ENCODE data around the gene TBX5.

The TBX5 gene

DNA sequence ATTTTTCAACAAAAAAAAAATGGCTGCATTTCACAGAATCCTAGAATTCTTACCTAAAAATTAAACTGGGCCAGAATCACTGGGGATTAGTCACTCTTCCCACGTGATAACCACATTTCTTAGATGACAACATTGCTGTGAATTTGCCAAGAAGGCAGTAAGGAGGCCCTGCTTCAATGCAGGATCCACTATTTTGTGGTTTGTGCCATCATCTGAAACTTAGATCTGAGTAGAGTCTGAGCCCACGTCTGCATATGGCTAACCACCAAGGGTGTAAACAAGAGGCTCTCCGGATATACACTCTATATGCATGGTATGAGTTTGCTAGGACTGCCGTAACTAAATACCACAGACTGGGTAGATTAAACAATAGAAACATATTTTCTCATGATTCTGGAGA, 24.4 kb upstream of the TBX5 start:
- no peak for DNase-seq (ENCODE audit: low read depth in 2 of 2)

DNA sequence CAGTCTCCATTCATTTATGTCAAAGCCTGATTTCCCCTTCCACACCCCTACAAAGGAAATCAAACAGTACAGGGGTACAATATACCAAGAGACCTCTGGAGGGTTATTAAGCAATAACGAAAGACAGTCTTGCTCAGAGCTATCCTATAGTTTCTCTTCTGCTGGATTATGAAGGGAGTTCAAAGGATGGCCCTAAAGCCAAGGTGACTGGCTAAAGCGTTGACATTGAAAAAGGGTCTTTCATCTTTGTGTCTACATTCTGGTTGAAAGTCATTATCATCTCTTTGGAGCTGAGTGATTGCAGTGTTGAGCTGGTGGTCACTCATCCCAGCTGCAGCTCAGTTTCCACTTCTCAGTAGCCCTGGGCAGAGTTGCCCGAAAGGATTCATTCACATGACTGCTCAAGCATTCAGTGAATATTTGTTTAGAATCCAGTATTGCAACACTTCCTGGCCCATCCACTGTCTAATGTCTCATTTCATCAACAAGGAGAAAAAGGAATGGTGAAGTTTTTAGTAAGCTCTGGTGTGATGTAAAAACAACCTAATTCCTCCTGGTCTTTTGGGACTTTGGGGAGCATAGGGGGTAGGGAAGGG, 19.2 kb upstream of the TBX5 start:
- DNase-seq (ENCODE audit: low read depth in 2 of 2): no peak

DNA sequence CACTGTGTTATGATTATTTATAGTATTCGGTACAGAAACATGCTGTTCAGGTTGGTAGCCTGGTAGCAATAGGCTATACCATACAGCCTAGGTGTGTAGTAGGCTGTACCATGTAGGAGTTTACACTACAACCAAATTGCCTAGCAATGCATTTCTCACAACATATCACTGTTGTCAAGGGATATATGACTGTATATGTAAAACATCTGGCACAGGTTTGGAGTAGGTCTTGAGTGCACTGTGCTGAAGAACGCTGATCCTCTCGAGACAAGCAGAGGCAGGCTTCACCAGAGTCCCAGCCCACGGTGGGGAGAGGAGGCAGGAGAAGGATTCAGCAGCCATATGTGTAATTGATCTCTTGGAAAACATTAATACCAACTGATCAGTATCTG, 15.0 kb upstream of the TBX5 start:
- no peak for DNase-seq (ENCODE audit: low read depth in 2 of 2)

DNA sequence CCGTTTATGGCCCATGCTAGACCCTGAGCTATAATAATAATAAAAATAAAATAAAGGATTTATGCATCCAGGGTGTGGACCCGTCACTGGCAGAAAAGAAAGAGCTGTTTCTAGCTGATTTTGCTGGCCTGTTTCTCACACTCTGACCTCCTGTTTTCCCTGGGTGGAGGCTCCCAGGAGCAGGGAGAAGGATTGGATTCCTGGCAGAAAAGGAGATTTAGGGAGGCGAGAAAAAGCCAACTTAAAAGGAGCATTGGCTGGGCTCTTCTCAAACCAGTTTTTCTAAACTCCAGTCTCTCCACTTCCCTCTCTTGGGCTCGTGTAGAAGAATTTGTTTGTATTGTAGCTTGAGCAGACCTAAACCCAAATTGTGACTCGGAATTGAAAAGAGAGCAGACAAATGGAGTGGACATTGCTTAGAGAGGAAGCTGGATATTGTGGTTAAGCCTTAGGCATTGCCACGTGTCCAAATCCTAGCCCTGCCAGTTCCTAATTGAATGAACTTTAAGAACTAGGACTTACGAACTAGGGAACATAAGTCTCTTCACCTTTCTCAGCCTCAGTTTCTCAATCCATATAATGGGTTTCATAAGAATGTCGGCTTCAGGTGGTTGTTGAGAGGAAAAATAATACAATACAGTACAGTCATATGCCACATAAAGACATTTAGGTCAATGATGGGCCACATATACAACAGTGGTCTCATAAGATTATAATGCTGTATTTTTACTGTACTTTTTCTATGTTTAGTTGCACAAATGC, 14.4 kb upstream of the TBX5 start:
- DNase-seq (ENCODE audit: low read depth in 2 of 2): no peak

DNA sequence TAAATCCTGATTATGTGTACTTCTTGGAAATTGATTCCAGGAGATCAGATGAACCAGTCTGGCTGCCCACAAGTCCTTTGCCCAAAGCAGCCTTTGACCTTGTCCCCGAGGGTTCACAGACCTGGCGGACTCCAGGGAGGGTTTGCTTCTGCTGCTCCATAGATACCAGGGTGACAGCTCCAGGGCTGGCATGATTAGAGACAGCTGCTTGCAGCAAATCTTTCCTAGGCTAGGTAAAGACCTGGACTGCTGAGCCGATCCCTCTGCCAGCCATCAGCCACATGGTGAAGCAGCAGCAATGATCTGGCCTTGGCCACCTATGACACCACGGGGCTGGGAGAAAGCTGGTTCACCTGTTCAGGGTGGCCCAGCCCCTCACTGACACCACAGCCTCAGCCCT, 10.1 kb upstream of the TBX5 start:
- DNase-seq (ENCODE audit: low read depth in 2 of 2): no peak

DNA sequence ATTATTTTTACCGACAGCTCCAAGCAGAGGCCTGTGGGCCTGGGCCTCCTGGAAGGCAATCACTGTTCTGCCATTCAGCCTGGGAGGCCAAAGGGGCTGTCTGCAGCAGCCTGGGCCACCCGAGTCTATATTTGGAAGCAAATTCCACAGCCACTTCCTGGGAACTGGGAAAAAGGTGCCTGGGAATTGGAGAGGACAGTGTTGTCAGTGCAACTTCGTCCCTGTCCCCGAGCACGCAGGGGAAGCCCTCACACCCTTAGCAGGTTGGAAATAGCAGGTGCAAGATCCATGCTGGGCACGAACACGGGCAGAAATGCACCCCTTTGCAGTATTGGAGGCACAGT, 9.6 kb upstream of the TBX5 start:
- no peak for DNase-seq (ENCODE audit: low read depth in 2 of 2)

DNA sequence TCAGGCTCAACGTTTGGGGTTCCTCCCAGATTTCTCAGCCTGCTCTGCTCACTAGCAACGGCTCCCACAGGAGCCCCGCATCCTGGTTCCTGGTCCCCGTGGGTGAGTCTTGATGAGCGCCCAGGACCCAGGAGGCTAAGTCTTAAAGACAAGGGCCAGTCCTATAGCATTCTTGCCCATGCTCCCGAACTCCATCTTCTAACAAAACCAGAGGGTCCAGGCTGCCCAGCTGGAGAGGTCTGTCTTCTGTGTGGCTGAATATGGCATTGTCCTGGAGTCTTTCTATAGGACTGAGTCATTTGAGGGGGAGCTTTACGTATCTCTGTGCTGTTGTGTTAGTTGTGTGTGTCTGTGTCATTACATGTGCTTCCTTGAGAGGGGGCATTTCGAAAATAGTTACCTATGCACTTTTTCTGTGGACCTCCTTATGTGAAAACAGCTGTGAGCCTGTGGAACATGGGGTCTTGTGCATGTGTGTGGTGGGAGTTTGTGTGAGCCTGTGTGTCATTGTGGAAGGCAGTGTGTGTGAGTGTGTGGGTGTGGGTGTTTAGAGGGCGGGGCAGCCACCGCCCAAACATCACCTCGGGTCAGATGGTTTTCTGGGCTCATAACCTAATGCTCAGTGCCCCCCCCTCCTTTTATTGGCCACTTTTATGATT, 9.1 kb upstream of the TBX5 start:
- no peak for DNase-seq (ENCODE audit: low read depth in 2 of 2)

DNA sequence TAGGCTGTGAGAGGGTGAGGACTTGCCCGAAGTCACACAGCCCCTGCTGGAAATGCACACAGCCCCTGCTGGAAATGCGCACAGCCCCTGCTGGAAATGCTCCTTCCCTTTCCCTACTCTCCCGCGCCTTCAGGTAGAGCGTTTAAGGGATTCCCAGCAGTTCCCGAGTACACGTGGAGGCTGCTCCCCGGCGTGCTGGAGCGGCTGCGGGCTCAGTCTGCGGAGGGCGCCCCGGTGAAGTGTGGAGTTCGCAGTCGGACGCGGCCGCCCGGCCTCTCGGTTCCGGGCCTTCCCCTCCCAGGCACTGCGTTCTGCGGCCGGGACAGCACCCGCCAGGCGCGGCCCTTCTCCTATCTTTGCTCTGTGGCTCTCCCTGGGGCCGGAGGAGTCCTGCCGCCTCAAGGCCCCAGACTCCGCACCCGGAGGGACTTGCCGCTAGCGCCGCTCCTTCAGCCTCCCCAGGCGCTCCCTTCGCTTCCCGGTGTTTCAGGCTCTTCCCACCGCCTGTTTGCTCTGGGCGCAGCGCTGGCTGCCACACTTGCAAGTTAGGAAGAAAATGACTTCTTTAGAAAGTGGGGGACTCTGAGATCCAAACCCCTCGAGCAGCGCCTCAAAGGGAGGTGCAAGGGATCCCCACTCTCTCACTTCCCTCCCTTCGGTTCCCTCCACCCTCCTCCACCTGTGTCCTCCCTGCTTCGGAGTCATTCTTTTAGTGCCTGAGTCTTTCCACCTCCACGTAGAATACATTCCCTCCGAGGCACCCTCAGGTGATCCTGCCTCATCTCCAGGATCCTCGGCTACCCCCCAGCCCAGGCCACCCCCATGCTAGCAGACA, 8.3 kb upstream of the TBX5 start:
- no peak for DNase-seq (ENCODE audit: low read depth in 2 of 2)

DNA sequence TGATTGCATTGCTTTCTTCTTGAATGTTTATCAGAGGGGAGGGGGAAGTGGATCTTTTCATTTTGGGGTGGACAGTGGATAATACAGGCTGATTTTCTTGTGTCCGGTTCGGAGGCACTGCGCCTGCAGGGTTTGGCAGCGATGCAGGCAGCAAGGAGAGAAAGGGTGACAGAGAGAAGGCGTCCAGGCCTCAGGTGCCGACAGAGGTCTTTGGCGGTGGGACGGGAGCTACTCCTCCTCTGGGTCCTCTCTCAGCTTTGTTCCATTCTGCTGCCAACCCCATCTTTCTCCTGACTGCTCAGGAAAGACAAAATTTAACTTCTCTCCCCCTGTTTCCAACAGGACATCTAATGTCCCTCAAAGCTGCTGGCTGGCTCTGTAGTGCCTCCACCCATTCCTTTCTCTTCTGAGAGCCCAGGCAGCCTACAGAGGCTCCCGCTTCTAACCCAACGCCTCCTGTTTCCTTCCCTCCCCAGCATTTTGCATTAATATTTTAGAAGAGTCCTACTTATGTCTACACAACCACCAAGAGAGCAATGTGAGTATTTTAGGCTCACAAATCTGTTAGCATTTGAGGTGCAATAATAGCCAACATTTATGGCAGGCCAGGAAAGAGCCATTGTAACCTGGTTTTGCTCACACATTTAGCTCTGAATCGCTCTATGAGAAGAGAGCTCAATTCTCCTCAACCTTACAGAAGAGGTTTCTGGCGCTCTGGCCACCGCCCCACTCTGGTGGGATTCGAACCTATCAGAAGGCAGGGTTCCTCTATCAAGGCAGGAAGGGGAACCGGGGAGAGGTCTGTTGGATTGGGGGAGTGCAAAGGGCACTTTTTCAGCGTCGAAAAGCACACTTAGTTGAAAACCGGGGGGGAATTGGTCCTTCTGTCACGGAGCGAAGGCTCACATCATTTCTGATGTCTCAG, 7.1 kb upstream of the TBX5 start:
- no peak for DNase-seq (ENCODE audit: low read depth in 2 of 2)

DNA sequence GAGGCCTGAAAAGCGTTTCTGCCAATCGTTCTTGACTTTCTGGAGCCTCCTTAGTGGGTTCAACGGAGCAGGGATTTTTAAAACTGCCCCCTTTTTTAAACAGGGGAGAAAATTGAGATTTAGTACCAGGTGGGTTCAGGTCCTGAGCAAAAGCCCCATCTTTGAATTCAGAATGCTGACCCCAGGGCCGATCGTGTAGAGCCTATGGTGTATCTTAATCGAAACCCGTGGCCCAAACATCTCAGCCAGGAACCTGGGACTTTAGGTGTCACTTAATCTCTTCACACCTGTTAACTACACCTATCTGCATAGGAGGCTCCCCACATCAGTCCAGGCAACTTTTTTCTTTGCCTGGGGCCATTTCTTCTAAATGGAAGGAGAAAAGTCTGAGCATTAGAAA, 6.4 kb upstream of the TBX5 start:
- no peak for DNase-seq (ENCODE audit: low read depth in 2 of 2)

DNA sequence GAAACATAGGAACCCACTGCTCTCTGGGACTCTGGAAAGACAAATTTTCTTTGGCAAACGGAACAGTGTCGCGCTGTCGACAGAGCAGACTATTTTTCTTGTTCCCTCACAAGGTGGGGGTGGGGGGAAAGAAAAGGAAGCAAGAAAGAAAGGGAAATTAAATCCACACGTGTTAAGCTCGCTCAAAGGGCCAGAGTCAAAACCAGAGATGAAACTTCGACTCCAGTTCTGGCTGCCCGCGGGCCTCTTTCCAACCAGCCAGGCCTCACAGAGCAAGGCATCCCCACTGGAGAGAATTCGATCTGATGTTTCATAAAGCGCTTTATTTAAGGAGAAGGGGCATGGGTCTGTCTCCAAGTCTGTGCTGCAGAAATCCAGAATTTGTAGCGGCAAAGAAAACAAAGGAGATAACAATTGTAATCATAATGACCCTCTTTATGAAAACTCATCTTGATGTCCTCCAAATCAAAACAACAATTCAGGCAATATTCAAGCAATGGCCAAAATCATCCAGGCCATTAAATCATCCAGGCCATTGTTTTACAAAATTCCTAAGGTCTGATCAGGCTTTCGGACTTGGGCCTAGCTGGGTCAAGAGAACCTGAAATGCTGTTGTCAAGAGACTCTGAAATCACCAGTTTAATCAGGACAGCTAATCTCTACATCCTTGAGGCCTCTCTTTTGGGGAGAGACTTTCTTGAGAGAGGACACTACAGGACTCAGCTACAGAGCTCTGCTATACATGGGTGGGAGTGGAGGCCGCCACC, 5.3 kb upstream of the TBX5 start:
- DNase-seq (ENCODE audit: low read depth in 2 of 2): no peak

DNA sequence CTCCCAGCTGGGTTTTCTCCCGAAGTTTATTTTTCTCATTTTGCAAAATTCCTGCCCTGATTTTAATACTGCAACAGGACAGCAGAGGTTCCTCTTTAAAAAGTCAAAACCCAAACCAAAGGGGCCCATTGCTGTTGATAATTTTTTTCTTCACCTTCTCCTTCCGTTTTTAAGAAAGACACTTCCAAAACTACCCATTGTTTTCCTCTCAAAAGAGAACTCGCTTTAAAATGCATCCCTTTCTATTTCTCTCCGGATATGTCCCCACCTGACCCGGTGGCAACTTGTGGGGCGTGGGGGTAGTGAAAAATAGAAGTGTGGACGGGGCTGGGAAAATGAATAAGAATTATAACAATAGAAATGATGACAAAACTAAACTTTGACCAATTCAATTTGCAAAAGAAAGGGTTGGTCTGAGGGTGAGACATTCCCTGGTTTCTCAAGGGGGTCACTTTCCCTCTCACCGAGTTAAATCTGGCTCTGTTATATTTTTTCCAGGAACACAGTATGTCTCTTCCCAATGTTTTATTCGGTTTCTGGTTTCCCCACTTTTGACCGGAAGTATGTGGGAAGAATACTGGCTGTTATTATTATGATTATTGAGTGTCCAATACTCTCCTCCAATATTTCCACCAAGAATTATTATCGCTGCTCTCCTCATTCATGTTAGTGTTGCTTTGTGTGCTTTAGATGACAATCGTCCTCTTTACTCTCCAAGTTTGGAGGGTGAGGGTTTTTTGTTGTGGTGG, 4.1 kb upstream of the TBX5 start:
- DNase-seq (ENCODE audit: low read depth in 2 of 2): no peak

DNA sequence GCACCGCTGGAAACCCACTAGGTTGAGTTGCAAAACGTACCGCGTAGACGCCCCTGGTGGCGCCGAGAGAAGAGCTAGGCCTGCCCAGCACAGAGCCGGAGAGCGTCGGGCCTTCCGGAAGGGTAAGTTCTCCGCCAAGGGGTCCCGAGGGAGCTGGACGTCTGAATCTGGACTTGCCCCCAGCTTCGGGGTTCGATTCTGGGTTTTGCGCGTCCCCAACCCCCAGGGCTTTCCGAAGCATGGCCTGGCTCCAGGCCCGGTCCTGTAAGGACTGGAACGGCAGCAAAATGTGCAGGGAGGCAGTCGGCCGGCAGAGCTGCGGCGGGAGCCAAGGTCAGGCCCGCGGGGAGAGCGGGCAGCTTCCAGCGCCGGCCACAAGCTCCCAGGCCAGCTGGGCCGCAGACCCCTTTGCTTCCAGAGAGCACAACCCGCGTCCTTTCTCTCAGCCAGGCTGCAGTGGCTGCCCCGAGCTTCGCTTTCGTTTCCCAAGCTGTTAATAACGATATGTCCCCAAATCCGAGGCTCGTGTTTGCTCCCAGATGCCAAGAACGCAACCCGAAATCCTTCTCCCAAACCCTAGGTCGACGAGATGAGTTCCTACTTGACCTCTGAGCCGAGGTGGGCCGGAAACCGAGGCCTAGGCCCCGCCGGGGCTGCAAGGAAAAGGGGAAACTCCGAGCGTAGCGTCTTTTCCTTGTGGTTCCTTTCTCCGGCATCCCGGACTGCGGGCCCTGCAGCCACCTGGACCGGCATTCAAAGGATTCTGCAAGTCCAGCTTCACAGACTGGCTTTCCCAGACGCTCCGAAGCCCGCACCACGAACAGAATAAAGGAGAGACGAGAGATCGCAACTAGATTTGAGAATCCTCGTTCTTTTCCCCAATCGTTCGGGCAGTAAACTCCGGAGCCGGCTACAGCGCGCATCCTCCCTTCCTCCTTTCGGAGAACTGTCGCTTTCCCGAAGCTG, 3.2 kb upstream of the TBX5 start:
- no peak for DNase-seq (ENCODE audit: low read depth in 2 of 2)

DNA sequence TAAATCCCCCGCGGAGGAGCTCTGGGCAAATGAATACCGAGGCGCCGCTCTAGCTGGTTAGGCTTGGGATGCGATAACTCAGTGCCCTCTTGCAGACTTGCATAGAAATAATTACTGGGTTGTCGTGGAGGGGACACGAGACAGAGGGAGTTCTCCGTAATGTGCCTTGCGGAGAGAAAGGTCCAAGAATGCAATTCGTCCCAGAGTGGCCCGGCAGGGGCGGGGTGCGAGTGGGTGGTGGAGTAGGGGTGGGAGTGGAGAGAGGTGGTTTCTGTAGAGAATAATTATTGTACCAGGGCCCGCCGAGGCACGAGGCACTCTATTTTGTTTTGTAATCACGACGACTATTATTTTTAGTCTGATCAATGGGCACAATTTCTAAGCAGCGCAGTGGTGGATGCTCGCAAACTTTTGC, 2.5 kb upstream of the TBX5 start:
- no peak for DNase-seq (ENCODE audit: low read depth in 2 of 2)

DNA sequence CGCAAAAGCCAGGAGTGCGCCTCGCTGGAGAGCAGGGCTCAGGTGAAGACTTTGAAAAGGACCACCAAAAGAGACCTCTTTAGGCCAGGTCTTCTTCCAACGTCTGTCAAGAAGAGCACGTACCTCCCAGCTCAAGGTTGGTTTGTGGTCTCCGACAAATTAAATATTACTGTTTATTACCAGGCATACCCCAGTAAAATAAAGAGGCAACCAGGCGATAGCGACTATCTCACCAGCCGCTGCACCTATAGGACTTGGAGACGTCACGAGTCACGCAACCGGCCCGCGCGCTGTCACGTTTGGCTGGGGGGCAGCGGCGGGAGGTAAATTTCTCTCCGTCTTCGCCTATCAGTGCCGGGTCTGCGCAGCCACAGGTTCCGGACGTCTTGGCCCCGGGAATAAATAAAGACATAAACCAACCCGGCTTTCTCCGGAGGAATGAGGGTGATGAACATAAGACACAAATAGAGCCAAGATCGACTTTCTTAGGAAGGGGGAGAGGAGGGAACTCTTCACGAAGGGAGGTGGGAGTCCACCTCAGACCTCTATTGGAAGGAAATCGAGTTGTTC, 2.0 kb upstream of the TBX5 start:
- DNase-seq (ENCODE audit: low read depth in 2 of 2): no peak

DNA sequence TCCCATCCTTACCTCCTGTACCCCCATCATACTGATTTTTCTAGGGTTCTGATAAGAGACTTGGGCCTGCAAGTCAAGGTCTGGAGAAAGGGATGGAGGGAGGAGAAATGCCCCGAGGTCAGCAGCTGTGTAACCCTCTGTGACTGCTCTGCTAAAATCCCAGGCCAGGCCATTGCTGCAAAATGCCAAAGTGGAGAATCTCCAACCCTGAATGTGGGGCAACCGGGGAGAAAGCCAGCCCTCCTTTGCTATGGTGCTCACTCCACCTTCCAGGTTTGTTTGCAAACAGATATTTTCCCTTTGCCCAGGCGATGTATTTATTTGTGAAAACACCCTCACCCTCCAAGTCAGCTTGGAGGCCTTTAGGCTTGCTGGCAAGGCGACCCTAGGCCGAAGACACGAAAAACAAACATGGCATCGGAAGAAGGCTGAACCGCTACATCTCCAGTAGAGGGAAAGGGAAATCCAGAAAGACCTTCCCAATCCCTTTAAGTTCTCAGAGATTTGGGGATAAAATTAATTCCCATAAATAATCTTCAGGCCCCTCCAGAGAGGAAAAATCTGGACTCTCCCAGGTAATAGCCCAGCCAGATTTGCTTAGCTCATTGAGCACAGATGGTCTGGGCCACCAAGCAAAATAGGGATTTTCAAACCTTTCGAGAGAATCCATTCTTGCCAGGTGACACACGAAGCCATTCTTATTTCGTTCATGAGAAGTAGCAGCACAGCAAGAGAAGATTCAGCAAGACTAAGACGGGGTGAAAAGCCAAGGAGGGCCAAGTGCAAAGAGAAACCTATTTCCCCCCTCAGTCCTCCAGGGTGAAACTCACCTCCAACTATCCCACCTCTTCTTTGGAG, 1.3 kb upstream of the TBX5 start:
- no peak for DNase-seq (ENCODE audit: low read depth in 2 of 2)

DNA sequence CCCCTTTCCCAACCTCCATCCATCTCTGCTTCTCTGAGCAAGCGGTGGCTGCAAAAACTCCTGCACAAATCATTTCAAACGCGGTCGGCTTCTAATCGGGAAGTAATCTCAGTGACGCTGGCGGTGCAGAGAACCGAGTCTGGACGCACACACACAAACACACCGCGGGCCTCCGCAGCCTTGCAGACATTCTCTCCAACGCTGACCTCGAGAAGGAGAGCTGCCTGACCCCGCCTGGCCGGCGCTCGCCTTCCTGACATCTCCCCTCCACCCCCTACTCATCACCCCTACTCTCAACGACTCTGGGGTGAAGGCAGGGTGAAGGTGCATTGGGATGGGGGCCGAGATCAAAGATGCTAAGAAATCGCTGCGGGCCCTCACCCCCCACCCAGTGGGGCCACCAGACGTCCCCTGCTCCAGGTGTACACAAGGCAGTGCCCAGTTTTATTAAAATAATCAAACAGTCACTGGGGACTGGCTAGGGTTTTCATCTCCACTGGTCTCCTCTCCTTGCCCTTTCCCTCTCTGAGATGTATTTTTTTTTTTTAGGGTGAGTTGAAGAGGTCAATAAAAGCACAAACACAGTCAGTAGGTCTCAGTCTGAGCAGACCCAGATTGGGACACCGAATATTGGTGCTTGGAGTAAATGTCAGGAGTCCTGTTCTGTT, 506 bp upstream of the TBX5 start:
- no peak for DNase-seq (ENCODE audit: low read depth in 2 of 2)

All from stimulated activated CD4-positive, alpha-beta T cell treated with anti-CD3 and anti-CD28 coated beads, Interleukin-1b, Interleukin-23, amount 100 ng/mL, for 1 hour (primary cell).